GM21717 (cell line): ENCODE data around the gene PRKN.
"Not testable (repeated sequence)": the region's sequence is repeated elsewhere in the genome, so short reads cannot be mapped to it uniquely, and the experiment has no call there.

Experiments used
- ATAC-seq: cut with Tn5 transposase; IDR thresholded peaks from one replicate; pipeline ENCODE4 v1.9.1; 2021; ENCODE audit warnings: mild to moderate bottlenecking, moderate library complexity; ENCODE audit not compliant: unreplicated experiment

PRKN gene

DNA sequence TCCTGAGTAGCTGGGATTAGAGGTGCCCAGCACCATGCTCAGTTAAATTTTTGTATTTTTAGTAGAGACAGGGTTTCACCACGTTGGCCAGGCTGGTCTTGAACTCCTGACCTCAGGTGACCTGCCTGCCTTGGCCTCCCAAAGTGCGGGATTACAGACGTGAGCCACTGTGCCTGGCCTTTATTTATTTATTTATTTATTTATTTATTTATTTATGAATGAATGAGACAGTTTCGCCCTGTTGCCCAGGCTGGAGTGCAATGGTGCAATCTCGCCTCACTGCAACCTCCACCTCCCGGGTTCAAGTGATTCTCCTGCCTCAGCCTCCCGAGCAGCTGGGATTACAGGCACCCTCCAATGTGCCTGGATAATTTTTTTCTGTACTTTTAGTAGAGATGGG is 48.7 kb downstream of the PRKN start:
- not testable (repeated sequence) for ATAC-seq

DNA sequence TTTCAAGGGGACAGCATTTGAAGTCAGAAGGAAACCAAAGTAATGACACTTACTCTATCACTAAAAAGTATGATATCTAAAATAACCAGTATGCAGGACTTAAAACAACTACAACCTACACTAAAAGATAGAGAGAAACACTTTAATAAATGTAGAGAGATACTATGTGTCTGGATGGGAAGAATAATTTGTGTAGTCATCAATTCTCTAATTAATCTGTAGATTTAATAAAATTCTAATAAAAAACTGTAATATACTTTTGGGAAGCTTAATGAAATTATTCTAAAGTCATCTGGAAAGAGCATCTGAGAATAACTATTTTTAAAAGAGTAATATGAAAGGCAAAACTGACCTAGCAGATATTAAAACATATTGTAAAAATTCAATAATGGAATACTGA is 52.1 kb downstream of the PRKN start:
- no peak for ATAC-seq

DNA sequence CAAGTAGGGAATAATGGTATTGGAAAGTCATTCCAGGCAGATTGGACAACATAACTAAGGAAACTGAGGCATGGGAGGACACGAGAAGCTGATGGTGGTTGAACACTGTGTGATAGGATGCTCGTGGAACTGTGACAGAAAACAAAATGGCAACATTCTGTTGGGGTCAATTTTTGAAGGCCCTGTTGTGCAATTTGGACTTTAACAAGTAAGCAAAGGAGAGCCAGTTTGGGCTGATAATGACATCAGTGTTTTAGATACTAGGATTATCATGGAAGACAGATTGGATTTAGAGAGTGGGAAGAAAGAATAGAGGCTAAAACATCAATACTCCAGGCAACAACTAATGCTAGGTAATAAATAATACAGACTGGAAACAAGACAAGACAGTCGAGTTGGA is 53.1 kb downstream of the PRKN start:
- no peak for ATAC-seq

DNA sequence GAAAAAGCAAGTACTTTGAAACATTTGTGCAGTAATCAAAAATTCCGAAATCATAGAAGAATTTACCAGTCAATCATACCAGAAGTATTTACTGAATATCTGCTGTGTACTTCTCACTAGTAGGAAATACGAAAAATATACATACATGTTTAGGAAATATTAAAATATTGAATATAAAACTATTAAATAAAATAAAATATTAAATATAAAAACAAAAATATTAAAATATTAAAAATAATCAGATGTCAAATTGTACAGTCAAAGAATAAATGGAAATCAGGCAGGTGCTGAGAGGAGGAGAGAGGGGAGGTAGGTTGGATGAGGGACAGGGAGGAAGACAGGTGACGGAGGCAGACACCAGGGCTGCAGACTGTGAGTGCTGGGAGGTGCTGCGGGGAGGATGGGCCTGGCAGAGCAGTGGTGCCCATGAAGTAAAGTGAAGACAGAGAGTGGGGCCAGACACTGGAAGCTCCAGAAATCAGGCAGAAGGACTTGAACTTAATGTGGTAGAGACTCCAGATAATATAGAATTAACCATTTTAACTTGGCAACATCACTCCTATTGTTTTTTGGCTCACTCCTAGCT is 55.9 kb downstream of the PRKN start:
- no peak for ATAC-seq

DNA sequence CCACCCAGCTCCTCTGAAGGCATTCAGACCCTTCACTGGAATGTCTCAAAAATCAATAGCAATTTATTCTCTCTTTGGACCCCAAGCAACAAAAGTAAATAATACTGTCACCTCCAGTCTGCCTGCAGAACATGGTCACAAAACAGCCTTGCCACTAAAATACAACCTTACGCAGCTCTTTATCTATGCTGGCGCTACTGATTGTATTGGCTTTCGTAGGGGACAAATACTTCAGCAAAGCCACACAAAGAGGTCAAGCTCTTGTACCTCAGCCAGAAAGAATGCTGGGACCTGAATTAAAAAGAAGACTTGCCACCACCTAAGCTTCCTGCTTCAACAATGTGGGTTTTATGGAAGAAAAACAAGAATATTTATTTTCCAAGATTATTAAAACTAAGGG is 57.2 kb downstream of the PRKN start:
- ATAC-seq, result no peak

DNA sequence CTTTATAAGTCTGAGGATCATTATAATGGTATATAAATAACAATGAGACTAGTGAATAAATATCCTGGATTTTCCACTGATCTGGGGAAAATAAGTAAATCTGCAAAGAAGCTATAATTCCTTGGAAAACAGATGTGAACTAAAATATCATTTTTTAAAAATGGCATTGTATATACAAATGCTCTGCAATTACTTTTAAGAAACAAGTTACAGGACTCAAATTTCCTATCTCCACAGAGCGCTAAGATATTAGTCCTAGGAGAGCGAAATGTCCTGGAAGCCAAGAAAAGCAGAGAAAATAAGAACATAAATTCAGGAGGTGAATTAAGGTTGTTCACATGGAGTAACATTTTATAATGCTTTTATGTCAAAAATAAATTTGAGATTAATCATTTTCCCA is 61.3 kb downstream of the PRKN start:
- ATAC-seq, result no peak

DNA sequence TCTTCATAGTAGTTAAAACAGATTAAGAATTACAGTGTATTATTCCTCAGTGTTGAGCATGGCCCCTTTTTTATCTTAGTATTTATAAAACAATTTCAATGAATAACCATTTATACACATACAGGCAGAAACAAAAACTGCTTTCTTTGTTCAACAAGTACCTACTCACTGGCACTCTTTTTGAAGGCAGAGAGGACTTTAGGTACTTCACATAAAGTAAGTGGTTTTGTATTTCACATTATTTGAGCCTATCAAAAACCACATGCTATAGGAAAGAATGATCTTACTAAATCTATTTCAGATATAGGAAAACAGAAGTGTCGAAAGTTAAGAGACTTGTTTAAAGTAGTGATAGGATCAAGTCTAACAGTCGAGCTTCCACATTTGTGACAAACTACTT is 73.8 kb downstream of the PRKN start:
- no peak for ATAC-seq

DNA sequence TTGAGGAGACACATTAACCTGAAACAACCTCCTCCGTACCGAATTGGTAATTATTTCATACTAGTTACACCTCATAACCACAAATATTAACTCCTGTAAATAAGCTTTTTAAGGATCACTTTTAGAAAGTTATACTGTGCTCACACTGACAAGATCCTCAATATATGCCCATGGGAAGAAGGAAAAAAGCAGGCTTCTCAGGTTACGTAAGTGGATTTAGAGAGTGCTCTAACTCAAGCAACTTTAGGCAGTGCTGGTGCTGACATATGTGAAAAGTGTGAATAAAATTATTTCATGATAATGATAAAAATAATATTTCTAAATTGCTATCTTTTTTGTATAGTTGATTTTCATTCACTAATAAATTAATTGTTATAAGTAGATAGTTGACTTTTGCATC is 76.1 kb downstream of the PRKN start:
- ATAC-seq, result no peak

DNA sequence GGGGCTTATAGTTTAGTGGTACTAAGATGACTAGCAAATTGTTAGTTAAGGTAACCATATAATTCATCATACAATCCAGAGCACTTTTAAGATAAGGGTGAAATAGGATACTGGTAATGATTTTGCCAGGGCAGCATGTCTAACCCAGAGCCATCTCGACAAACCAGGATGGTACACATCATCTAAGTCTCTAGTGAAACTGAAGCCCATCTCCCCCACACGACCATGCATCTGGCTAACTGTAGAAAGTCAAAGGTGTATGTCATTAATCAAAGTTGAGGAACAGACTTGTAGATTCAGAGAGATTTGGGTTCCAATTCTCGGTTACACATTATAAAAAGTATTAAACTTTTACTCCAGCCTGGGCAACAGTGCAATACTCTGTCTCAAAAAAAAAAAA is 78.3 kb downstream of the PRKN start:
- no peak for ATAC-seq

DNA sequence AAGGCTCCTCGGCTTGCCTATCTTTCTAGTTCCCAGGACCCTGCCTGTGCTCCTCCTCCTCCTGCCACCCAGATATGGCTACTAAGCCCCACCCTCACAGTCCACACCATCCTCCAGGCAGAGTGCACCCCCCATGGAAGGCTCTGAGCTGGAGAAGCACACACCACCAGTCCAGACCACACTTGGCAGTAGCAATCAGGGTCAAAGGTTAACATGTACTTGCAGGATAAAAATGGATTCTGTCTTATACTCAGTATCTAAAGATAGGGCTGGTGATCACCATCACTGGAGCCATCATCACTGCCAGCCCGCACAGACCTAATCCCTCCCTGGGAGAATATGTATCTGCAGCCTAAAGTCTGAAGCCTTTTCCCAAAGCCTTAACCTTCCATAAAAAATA is 83.4 kb downstream of the PRKN start:
- no peak for ATAC-seq

DNA sequence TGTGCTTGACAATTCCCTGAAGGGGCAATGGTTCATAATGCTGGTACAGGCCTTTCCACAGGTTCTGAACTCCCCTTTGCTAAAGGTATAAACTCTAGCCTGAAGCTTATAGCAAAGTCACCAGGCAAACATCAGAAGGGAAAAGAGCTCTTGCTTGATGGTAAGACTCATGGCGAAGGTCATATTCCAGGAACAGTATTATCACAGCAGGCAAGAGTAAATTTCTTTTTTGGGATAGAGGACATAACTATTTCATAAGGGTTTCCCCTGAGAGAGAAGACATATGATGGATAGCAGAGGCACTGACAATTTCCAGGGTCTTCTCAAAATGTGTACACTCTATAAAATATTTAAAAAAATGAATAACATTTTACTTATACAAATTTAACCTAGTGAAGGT is 86.8 kb downstream of the PRKN start:
- ATAC-seq, result no peak

DNA sequence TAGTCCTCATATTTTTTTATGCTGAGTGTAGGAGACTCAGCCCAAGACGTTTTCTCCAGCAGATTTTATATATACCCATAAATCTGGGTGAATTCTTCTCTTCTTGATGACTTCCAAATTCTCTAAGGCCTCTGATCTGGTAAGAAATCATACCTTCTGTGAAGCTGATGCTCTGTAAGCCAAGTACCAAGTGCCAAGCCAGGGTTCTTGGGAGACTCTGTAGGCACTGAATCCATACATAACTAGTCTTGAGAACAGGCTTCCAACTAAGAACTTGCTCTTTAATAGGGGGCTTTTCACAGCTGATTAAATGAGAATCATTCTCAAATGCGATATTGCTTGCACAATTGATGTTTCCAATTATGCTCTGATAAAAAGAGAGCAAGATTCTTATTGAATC is 87.6 kb downstream of the PRKN start:
- no peak for ATAC-seq

DNA sequence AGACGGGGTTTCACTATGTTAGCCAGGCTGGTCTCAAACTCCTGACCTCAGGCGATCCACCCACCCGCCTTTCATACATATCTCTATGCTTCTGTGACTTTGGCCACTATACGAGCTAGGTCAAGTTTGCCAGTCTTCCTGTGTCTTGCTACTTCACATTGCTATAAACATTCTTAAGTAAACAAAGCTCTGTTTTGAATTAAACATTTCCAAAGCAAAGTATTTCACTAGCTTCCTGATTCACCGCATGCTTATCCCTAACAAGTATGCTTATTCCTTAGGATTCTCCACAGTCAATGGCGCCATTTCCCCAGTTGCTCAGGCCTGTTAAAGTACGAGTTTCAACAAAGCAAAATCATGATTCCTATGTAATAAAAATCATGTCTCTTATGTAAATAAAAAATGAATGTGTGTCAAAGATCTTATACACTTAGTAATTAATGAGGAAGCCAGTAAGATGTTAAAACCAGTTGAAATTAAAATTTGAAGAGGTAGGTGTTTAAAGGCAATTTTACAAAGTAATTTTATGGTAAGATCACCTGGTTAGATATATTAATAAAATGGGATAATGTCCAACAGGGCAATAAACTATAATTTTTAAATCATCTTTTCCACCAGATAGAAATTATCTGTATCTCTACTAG is 88.5 kb downstream of the PRKN start:
- ATAC-seq, result no peak

DNA sequence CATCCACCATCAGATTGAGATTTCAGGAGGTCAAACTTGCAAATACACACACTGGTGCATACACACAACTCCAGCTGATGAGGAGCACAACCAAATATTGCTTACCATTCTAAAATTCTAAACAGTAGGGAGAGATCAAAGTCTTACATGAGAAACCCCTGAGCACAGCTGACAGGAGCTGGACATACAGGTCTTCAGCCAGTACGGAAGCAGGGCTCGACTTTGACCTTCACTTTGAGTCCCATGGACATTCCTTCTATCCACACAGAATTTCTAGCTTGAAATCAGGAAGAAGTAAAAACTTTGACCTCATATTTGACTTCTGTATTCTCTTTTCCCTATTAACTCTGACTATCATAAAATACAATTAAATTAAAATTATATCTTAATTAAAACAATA is 90.2 kb downstream of the PRKN start:
- no peak for ATAC-seq

DNA sequence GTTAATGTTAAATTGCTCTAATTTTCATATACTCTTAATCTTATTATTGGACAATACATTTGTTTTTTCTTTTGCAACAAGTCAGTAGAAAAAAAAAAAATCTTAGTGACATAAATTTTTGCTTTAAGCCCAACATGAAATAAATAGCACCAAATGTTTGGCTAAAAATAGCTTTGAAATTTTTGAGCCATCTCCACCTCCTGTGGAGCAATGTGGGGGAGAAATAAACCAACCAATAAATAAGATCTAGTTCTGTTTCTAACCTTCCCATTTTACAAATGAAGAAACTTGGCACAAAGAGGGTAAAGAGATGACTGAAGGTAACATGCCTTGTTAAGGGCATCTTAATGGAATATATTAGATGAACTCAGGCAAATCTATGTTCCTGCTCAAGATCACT is 91.4 kb downstream of the PRKN start:
- no peak for ATAC-seq

DNA sequence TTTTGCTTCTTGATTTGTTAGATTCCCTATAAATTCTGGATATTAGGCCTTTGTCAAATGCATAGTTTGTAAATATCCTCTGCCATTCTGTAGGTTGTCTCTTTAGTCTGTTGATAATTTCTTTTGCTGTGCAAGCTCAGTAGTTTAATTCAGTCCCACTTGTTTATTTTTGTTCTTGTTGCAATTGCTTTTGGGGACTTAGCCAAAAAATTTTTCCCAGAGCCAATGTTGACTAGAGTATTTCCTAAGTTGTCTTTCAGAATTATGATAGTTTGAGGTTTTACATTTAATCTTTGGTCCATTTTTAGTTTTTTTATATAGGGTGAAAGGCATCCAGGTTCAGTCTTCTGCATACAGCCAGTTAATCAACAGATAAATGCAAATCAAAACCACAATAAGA is 96.0 kb downstream of the PRKN start:
- ATAC-seq, result no peak

DNA sequence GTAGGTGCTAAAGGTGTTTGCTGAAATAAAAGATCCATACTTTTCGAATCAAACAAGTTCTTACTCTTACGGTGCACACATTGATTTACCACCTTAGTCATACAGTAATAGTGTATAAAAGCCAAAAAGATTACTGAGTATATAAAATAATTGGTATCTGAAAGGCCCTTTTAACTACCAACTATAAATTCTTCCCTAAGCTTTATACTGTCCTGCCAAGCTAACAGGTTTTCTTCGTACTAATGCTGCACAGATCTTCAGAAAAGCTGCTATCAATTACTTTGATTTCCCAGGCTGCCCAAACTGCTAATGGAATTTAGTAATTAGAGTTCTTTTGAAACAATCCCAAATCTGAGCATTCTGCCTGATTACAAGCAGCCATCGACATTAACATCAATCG is 97.5 kb downstream of the PRKN start:
- ATAC-seq, result no peak

DNA sequence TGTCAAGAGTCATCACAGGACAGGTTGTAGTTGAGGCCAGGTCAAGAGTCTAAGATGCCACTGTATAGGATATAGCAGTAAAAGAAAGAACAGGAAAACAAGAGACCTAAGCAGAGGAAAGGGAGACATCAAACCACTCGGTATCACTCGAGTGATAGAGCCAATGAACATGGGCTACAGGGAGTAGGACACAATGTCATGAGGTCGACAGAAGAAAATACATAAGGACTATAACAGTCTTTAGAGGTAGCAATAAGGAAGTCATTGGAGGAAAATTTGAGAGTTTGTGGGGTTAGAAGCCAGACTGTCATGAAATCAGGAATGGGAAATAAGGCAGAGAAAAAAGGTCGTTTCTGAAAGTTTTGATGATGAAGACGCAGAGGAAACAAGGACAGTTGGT is 99.7 kb downstream of the PRKN start:
- no peak for ATAC-seq

DNA sequence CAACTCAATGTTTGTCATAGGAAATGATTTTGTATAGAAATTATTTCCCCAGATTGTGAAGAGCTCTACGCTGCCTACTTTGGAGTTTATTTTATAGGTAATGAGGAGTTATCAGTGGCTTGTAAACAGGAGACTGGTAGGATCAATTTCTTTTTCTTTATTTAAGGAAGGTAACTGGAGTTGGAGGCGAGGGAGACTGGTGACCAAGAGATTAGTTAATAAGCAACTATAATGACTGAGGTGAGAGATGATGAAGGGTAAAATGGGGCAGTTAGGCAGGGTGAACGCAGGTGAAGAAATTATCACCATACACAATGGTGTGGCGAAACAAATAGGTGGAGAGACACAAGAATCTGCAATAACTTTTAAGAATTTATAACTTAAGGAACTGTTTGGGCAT is 100.2 kb downstream of the PRKN start:
- no peak for ATAC-seq

DNA sequence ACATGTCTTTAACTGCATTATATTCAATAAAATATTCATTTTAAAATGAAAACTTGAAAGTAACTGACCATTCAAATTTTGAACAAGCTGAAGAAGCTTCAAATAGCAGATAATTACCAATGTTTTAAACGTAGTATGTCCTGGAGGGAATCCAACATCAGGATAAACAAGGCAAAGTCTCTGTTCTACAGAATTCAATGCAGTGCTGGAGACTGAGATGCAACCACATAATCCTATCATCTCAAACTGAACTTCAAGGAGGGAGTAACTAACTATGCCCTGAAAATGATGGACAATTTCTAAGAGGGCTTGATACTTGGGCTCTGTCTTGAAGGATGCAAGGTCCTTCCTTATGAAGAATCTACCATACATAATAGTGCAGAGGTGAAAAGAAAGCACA is 100.7 kb downstream of the PRKN start:
- no peak for ATAC-seq

DNA sequence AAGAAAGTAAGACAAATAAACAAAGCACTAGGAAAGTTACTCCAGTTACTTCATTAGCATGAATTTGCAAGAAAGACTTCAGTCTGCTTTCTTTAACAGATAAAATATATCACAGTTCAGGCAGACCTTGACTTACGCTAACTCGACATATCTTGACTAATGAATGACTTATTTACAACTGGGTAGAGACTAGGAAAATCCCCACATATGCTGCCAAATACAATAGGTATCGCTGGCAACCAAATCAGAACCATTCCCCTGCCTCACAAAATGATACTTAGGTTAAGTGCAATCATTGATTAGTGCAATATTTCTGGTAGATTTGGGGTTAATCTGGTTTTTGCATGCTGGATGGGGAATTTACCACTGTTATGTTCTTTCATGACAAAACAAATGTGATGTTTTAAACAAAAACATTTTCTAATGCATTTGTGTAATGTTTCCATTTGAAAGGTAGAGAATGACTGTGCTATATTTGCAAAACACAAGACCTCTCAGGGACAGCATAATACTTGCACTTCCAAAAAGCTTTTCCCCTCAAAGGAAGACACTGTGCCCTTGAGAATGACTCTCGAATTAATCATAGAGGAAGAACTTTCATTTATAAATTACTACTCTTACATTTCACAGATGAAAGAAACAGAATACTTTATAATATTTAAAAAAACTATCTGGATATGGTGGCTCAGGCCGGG is 101.6 kb downstream of the PRKN start:
- no peak for ATAC-seq

DNA sequence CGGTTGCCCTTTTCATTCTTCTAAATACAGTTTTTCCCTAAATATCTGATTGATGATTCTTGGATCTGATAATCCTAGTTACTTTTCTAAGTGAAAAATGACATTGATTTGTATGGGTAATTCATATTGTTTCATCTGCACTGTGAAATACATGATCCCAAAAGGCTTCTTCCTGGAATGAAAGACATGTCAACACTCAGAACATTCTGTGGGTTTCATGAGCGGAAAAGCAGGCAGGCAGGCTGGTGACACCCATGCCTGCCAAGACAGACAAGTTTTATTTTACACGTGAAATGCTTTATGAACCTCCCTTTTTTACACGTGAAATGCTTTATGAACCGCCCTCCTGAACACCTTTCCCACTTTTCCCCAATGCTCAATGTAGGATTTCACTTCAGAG is 105.0 kb downstream of the PRKN start:
- ATAC-seq, result no peak

DNA sequence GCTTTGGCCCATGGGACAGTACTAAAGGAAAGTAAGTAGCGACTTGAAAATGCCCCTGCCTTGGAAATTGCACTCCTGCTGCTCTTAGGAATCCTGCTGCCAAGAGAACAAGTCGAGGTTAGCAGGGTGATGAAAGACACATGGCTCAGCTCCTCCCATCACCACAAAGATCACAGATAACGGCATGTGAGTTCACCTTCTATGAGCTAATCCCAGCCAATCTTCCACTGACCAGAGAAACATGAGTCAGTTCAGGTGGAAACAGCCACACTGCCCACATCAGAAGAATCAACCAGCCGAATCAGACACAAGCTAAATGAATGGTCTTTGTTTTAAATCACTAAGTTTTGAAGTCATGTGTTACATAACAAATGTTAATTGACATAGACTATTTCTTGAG is 106.3 kb downstream of the PRKN start:
- ATAC-seq, result no peak
